NB4 (cell line): Measurements from ENCODE around the gene KCNQ1.

Source experiments
- MYC ChIP-seq: IDR thresholded peaks from 2 replicates; pipeline ENCODE4 v1.6.1; 2011; ENCODE audit warnings: low read depth, low read length
- POLR2A ChIP-seq: IDR thresholded peaks from 2 replicates; pipeline ENCODE4 v1.6.1; 2011; ENCODE audit warnings: mild to moderate bottlenecking; ENCODE audit not compliant: insufficient read length; ENCODE audit errors: extremely low read depth
- TF ChIP-seq, protein P1 (sequence below): IDR thresholded peaks from one replicate; pipeline ENCODE4 v1.5.1; 2012; ENCODE audit warnings: low read depth, low read length
- TF ChIP-seq, protein P2 (sequence below): IDR thresholded peaks from 2 replicates; pipeline ENCODE4 v1.6.1; 2011; ENCODE audit warnings: low read depth, low read length

DNA sequence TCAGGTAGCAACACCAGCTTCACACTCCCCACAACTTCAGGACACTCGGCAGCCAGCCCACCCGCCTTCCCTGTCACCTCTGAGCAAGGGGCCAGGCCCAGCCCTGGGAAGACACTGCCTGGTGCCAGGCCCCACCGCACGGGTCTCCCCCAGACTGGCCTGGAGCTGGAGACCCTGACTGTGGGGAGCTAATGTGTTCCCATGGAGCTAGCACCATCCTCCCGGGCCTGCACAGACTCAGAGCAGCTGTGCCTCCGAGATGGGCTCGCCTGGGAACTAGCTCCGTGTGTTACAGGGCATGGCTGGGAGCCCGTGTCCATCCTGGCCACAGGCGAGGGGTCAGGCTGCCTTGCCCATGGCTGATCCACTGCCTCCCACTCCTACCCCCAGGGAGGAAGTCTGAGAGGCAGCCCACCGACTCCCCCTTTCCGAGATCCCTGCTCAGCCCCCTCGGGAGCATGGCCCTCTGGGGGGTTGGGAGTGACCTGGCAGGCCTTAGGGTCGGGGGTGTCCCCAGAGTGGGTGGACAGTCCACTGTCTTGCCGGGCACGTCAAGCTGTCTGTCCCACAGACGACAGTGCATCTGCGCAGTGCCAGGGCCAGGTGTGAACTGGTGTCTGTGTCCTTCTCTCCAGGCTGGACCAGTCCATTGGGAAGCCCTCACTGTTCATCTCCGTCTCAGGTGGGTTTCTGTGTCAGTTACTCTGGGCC is 331.7 kb downstream of the KCNQ1 start:
- TF ChIP-seq POLR2A (no peak), MYC (no peak)
- TF ChIP-seq, protein P1, sequence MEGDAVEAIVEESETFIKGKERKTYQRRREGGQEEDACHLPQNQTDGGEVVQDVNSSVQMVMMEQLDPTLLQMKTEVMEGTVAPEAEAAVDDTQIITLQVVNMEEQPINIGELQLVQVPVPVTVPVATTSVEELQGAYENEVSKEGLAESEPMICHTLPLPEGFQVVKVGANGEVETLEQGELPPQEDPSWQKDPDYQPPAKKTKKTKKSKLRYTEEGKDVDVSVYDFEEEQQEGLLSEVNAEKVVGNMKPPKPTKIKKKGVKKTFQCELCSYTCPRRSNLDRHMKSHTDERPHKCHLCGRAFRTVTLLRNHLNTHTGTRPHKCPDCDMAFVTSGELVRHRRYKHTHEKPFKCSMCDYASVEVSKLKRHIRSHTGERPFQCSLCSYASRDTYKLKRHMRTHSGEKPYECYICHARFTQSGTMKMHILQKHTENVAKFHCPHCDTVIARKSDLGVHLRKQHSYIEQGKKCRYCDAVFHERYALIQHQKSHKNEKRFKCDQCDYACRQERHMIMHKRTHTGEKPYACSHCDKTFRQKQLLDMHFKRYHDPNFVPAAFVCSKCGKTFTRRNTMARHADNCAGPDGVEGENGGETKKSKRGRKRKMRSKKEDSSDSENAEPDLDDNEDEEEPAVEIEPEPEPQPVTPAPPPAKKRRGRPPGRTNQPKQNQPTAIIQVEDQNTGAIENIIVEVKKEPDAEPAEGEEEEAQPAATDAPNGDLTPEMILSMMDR: no peak
- TF ChIP-seq, protein P2, sequence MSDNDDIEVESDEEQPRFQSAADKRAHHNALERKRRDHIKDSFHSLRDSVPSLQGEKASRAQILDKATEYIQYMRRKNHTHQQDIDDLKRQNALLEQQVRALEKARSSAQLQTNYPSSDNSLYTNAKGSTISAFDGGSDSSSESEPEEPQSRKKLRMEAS: no peak
